Kidney epithelial cell (primary cell): ENCODE measurements around the gene PPP1R13L. TPM values are rescaled to one million over a fixed set of nuclear protein-coding genes. Genes with fewer than 3 reads are reported as not detected.

Experiments used
- DNase-seq: peaks from one replicate; pipeline ENCODE4 v3.0.0-alpha.2; 2010; ENCODE audit warnings: low read depth
- H3K27me3 ChIP-seq: 2 replicates; pipeline ENCODE4 v1.6.0; 2011; ENCODE audit warnings: low read length; ENCODE audit not compliant: control insufficient read depth, insufficient read depth
- H3K36me3 ChIP-seq: 2 replicates; pipeline ENCODE4 v1.5.1; 2011; ENCODE audit warnings: low read length; ENCODE audit not compliant: control insufficient read depth, insufficient read depth
- H3K4me3 ChIP-seq: 2 replicates; pipeline ENCODE4 v1.5.1; 2011; ENCODE audit warnings: low read depth, mild to moderate bottlenecking, control low read depth, low read length
- CTCF ChIP-seq: IDR thresholded peaks from 2 replicates; pipeline ENCODE4 v1.5.1; 2011; ENCODE audit warnings: mild to moderate bottlenecking, moderate library complexity, low read length, control low read depth, inconsistent platforms; ENCODE audit not compliant: insufficient read depth, poor library complexity, severe bottlenecking
- total RNA-seq: library from RNA; depleted of rRNA; stranded (reverse); fragments of >200 nt; gene quantifications from 2 replicates; pipeline ENCODE4 v1.2.3, GENCODE V29; 2015

PPP1R13L gene
- total RNA-seq, 1 donor from 2014 or later = 30.9 TPM

GRCh38 chr19:45420356-45420755 lies 15.5 kb upstream of the PPP1R13L start:
- Histone ChIP-seq H3K27me3 (no peaks in the 10 kb centered on the region), H3K36me3 (no peaks in the 10 kb centered on the region)
- no peak for TF ChIP-seq CTCF

GRCh38 chr19:45419895-45420294 lies 15.0 kb upstream of the PPP1R13L start:
- TF ChIP-seq CTCF = no peak
- no peaks in the 10 kb centered on the region for H3K27me3 ChIP-seq
- no peak for DNase-seq
- no peak overlapping the region for H3K4me3 ChIP-seq
- no peaks in the 10 kb centered on the region for H3K36me3 ChIP-seq

More at GRCh38 chr19:45420356-45420755, 15.5 kb upstream of the PPP1R13L start:
- DNase-seq = no peak
- H3K4me3 ChIP-seq = no peak overlapping the region

GRCh38 chr19:45419396-45419795 lies 14.5 kb upstream of the PPP1R13L start:
- Histone ChIP-seq H3K4me3 (no peak overlapping the region), H3K36me3 (no peaks in the 10 kb centered on the region), H3K27me3 (no peaks in the 10 kb centered on the region)
- TF ChIP-seq CTCF = no peak
- DNase-seq = no peak

GRCh38 chr19:45418802-45419201 lies 13.9 kb upstream of the PPP1R13L start:
- TF ChIP-seq CTCF = no peak
- Histone ChIP-seq H3K36me3 (no peaks in the 10 kb centered on the region), H3K27me3 (no peaks in the 10 kb centered on the region), H3K4me3 (no peak overlapping the region)
- no peak for DNase-seq

- TF ChIP-seq CTCF = no peak
- Histone ChIP-seq H3K27me3 (no peaks in the 10 kb centered on the region), H3K4me3 (no peak overlapping the region), H3K36me3 (no peaks in the 10 kb centered on the region)
- DNase-seq = no peak
Measured at GRCh38 chr19:45417151-45417550, 12.3 kb upstream of the PPP1R13L start.

- H3K4me3 ChIP-seq = no peak overlapping the region
- no peaks in the 10 kb centered on the region for H3K27me3 ChIP-seq
- no peak for DNase-seq
- H3K36me3 ChIP-seq = no peaks in the 10 kb centered on the region
- no peak for TF ChIP-seq CTCF
Measured at GRCh38 chr19:45414468-45414867, 9.6 kb upstream of the PPP1R13L start.
